GM19099 (cell line): ENCODE results near the gene NEK9.

ENCODE experiments used
- POLR2A ChIP-seq: IDR thresholded peaks from 3 replicates; pipeline ENCODE4 v1.6.1; 2011; ENCODE audit warnings: low read depth; ENCODE audit not compliant: insufficient read length; ENCODE audit errors: extremely low read depth

The NEK9 gene

GRCh38 chr14:75064205-75064567 is 62.7 kb downstream of the NEK9 start:
- TF ChIP-seq POLR2A = no peak

DNA sequence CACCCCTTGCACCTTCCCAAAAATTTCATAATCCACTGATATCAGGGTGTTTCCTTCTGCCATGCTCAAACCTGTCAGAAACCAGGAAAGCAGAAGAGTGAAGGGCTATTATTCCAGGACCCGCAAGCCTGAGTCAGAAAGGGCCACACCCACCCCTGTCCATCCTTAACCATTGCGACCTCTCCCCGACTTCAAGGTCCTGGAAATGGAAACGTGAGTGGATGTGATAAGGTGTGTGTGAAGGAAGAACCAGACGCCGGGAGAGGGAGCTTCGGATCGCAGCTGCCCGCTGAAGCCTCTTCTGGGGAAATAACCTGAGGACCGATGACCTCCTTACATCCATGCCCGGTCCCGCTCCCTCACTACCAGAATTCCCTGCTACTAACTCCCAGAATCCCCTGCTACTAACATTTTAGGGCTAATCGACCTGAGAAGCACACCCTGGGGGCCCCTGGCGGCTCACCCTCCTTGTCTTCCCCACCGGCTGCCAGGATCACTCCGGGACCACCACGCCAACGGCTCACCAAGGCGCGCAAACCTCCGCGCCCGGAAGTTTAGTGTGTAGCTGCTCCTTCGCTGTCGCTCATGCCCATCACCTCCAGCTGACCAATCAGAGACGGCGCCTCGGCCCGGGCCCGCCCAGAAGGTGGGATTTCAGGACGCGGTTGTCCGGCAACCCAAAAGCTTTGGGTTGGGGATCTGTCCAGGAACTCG is 63.2 kb downstream of the NEK9 start, which contains the start of gene ACYP1:
Gene ACYP1, minus strand, starts transcription at position 534 of the 714 bp plus-strand sequence. Its CDS starts 471 bp downstream, at position 63.
- peak; percentile 77 for TF ChIP-seq POLR2A

- no peak for TF ChIP-seq POLR2A
Measured at GRCh38 chr14:75063013-75063412, 63.8 kb downstream of the NEK9 start.

DNA sequence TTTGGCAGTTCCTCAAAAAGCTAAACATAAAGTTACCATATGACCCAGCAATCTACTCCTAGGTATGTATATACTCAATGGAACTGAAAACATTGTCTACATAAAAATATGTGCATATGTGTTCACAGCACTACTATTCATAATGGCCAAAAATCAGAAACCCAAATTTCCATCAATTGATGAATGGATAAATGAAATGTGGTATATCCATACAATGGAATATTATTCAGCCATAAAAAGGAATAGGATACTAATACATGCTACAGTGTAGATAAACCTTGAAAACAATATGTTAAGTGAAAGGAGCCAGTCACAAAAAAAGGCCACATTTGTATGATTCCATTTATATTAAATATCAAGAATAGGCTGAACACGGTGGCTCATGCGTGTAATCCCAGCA is 66.4 kb downstream of the NEK9 start:
- no peak for TF ChIP-seq POLR2A

GRCh38 chr14:75059642-75060041 is 67.2 kb downstream of the NEK9 start:
- TF ChIP-seq POLR2A = no peak

DNA sequence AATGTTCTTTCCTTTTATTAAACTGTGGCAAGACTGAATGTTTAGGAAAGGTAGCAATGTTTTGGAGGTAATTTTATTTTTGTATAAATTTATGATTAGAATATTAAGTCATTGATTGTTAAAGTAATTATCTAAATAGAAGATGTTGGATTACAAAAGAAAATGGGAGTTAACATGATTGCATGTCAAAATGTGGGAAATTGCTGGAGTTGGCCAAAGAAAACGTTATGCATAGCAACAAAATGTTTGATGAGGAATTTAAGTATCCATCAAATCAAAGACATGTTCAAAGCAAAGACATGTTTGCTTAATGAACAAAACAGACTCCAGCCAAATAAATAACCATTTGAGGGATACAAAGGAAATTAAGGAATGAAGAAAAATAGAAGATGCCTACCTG is 72.4 kb downstream of the NEK9 start:
- no peak for TF ChIP-seq POLR2A

- no peak for TF ChIP-seq POLR2A
Measured at GRCh38 chr14:75053396-75054291, 73.2 kb downstream of the NEK9 start.

DNA sequence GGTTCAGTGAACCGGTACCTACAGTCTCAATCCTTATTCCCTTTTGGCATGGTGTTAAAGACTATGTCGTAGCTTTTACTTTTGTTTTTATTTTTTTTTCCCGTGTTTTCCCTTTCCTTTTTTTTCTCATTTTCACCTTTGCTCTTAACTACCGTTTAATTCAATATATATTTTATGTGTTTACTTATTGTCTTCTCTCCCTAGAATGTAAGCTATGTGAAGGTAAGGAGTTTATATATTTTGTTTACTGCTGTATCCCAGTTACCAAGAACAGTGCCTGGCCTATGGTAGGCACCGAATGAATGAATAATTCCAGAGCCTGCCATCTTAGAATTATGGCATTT is 75.3 kb downstream of the NEK9 start:
- no peak for TF ChIP-seq POLR2A

DNA sequence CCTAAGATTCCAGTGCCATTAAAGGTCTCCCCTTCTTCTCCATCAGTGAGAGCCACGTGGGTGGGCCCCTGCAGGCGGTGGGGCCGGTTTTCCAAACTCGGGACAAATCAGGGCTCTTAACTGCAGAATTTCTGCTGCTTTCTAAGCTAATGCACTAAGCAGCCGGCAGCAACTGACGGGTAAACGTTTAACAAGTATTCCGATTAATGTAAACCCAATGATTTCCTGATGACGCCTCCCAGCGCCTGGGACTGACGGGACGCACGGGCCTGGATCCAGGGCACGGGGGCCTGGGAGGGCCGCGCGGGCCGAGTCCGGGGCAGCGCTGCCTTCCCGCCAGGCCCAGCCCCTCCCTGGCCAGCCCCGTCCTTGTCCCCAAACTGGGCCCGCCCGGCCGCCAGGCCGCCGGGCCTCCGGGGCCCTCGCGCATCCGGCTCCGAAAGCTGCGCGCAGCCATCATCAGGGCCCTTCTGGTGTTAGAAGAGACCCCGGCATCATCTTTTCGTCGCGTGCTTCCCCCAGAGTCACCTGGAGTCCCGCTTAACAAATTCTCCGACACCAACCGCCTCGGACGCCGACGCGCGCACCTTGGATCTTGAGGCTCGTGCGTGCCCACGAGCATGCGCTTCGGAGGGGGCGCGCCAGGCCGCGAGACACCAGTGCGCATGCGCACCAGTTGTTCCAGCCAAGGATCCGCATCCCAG is 75.8 kb downstream of the NEK9 start, which contains the start of gene MLH3:
Gene MLH3, minus strand, starts transcription at position 616 of the 704 bp plus-strand sequence. CDS start 1,812 bp downstream, outside the sequence.
- peak; percentile 81 for TF ChIP-seq POLR2A

GRCh38 chr14:75049731-75050201 is 77.1 kb downstream of the NEK9 start:
- no peak for TF ChIP-seq POLR2A

GRCh38 chr14:75049136-75049535 is 77.7 kb downstream of the NEK9 start:
- TF ChIP-seq POLR2A = no peak

- no peak for TF ChIP-seq POLR2A
Measured at GRCh38 chr14:75048101-75048500, 78.7 kb downstream of the NEK9 start.

DNA sequence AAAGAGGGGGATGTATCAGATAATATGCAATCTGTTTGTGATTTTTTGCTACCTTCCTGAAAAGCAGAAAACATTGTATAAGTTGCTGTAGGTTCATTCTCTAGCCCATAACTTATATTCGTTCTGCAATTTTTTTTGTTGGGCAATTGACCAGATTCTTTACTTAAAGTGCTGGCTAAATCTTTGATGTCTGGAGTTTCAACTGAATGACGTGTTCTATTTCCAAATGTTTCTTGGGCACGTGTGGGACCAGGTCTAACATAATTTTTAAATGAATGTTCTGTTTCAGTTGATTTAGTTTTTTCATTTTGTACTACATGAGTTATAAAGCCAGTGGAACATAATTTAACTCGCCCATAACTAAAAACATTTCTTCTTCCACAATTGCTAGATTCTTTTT is 79.3 kb downstream of the NEK9 start:
- TF ChIP-seq POLR2A = no peak

- no peak for TF ChIP-seq POLR2A
Measured at GRCh38 chr14:75046899-75047298, 79.9 kb downstream of the NEK9 start.

GRCh38 chr14:75046275-75046674 is 80.6 kb downstream of the NEK9 start:
- TF ChIP-seq POLR2A = no peak
